Epithelial cell of proximal tubule (primary cell): ENCODE measurements around the gene ANKRD52. TPM values are rescaled to one million over a fixed set of nuclear protein-coding genes. Genes with fewer than 3 reads are reported as not detected.

Source experiments
- DNase-seq: peaks from one replicate; pipeline ENCODE4 v3.0.0-alpha.2; 2011; ENCODE audit warnings: low read depth
- H3K4me3 ChIP-seq: 2 replicates; pipeline ENCODE4 v1.5.1; 2011; ENCODE audit warnings: low read depth, mild to moderate bottlenecking, low read length
- total RNA-seq: library from RNA; depleted of rRNA; stranded (reverse); fragments of >200 nt; gene quantifications from 2 replicates; pipeline ENCODE4 v1.2.3, GENCODE V29; 2015
- TF ChIP-seq, protein P1 (sequence below): conservative IDR thresholded peaks from 2 replicates; pipeline ENCODE4 v1.5.1; 2012; ENCODE audit warnings: low read depth, mild to moderate bottlenecking, low read length

ANKRD52 gene
- total RNA-seq, 1 donor from 2014 or later: 29.6 TPM

DNA sequence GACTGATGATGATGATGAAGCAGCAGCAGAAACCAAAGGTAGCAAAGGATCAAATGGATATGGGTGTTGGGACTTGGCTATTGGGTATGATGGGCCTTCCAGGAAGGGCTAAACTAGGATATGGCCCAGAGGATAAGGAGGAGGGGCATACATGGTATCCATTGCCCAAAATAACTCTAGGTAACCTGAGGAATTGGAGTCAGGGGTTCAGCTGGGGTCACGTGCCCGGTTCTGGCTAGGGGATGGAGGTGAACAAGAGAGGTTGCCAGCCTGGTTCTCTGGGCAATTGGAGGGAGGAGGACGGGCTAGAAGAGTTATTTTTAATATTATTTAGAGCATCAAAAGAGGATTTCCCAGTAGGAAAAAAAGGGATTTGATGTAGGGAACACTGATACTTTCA lies 2.7 kb upstream of the ANKRD52 start:
- DNase-seq: no peak
- no peak overlapping the region for H3K4me3 ChIP-seq
- TF ChIP-seq, protein P1, sequence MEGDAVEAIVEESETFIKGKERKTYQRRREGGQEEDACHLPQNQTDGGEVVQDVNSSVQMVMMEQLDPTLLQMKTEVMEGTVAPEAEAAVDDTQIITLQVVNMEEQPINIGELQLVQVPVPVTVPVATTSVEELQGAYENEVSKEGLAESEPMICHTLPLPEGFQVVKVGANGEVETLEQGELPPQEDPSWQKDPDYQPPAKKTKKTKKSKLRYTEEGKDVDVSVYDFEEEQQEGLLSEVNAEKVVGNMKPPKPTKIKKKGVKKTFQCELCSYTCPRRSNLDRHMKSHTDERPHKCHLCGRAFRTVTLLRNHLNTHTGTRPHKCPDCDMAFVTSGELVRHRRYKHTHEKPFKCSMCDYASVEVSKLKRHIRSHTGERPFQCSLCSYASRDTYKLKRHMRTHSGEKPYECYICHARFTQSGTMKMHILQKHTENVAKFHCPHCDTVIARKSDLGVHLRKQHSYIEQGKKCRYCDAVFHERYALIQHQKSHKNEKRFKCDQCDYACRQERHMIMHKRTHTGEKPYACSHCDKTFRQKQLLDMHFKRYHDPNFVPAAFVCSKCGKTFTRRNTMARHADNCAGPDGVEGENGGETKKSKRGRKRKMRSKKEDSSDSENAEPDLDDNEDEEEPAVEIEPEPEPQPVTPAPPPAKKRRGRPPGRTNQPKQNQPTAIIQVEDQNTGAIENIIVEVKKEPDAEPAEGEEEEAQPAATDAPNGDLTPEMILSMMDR: no peak

DNA sequence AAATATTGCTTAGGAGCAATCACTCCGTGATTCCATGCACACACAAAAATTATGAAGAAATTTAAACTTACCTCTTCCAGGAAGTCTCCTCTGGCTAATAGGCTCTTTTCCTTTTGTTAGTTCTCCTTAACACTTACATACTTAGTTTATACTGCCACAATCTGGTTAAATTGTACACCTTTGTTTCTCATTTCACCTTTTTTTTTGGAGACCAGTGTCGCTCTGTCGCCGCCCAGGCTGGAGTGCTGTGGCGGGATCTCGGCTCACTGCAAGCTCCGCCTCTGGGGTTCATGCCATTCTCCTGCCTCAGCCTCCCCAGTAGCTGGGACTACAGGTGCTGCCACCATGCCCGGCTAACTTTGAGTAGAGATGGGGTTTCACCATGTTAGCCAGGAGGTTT lies 2.2 kb upstream of the ANKRD52 start:
- TF ChIP-seq, protein P1: no peak

DNA sequence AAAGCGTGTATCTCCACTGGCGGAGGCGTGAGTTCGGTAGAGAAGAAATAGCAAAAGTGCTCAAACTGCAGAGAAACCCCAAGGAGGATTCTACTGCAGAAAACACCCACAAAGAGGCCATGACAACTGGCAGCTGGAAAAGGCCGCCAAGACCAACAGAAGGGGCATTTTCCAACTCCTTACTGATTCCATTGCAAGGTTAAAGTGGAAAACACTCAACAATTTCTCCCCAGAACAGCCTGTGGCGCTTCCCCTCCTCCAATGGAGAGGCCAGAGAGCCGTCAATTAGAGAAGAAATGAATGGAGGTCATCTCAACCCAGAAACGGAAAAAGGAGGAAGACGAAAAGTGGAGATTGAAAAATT lies 618 bp upstream of the ANKRD52 start:
- DNase-seq: no peak
- H3K4me3 ChIP-seq: peak overlapping the region; percentile 97
- TF ChIP-seq, protein P1: no peak

More for the DNA sequence above, 2.2 kb upstream of the ANKRD52 start:
- no peak for DNase-seq
- H3K4me3 ChIP-seq: no peak overlapping the region

DNA sequence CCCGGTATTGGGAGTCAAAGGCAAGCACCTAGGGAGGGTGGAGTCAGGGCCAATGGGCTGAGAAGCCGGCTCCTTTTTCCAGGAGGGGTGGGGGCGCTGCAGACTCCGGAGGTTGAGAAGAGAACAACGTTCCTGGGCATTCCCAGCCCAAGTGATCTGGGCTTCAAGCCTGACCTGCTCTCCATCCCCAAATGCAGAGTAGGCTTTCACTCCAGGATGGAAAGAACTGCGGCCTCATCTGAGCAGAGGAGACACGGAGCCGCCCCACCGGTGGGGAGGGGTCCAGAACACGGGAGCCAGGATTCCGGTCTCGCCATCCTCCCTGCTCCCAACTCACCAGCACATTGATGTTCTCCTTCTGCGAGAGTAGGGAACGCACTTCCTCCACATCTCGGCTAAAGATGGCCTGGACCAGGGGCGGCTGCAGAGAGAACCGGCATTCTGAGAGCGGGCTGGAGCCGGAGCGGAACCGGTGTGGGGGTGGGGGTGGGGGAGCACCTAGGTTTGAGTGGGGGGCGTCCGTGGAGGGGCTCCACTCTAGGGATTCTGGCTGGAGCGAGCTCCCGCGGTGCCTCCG lies 605 bp downstream of the ANKRD52 start:
- no peak for DNase-seq
- TF ChIP-seq, protein P1: peak; percentile 34
- H3K4me3 ChIP-seq: peak overlapping the region; percentile 97

DNA sequence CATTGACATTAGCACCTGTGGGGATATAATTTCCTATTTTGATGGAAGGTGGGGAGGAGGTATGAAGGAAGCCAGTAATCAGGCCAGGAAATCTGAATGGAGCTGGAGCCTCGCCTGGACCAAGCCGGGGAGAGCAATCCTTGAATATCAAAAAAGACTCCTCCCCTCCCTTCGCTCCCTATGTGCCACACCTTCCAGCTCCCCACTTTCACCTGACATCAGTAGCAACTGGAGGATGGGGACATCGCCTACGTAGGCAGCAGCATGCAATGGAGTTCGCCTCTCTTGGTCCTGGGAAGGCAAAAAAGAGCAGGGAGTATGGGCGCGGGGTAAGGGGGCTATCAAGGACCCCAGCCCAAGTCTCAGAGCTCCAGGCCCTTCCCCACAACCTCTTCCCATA lies 1.1 kb downstream of the ANKRD52 start:
- no peak for DNase-seq
- TF ChIP-seq, protein P1: no peak
- peak overlapping the region; percentile 97 for H3K4me3 ChIP-seq

DNA sequence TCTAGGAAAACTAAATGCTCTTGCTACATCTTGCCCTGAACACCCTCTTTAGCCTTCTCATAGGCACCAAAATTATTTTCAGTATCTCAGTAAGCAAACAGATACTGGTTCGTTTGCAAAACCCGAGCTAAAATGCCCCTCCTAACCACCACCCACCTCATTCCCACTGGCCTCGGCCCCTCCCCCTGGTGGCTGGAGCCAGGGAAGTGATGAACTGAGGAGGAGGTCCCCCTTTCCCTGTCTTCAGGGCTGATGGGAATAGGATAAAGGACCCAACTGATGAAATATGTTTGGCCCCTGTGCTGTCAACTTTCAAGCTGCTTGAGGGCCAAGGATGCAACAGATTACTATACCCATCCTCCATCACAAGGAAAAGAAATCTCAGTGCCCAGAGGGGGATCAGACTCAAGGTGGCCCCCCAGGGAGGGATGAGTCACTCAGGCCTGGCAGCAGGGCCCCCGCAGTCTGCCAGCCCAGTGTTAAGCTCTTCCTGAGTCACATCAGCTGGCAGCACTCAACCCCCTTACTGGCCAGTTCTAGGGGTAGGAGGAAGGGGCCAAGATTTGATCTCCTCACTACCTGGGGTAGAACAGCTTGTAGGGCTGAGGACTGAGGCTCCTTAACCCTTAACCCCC lies 1.7 kb downstream of the ANKRD52 start:
- peak overlapping the region; percentile 97 for H3K4me3 ChIP-seq
- no peak for DNase-seq

More for the DNA sequence above, 1.7 kb downstream of the ANKRD52 start:
- TF ChIP-seq, protein P1: peak; percentile 26
